ENCODE measurements around the gene SEC24B.

Gene SEC24B

DNA sequence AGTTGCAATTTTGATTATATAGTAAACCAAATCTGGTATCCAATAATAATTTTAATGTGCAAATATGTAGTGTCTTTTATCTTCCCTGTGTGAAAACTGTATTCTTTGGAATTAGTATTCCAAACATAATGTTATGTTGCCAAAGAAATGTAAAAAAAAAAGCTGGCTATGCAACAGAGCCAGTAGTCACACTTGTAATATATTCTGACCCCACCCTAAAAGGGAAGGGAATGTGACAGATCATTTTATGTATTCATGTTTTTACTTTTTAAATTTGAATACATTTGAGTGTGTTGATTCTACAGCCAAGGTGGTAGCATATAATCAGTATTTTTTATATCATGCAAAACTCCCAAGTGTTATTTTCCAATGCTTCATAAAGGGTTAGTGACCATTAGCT, 98.6 kb downstream of the SEC24B start:
- H3K4me1 ChIP-seq: no peaks in the 10 kb centered on the region
- no peak overlapping the region for H3K27ac ChIP-seq
- H3K4me3 ChIP-seq (ENCODE audit: low read depth, low read length): no peak overlapping the region
- H3K36me3 ChIP-seq (ENCODE audit: control insufficient read depth, insufficient read depth, low read length): no peaks in the 10 kb centered on the region
- no peak overlapping the region for H2AFZ ChIP-seq
- H3K9ac ChIP-seq: no peak overlapping the region
- no peaks in the 10 kb centered on the region for H3K79me2 ChIP-seq
- H3K27me3 ChIP-seq (ENCODE audit: control insufficient read depth, insufficient read depth, low read length): no peaks in the 10 kb centered on the region
- no peak overlapping the region for H3K4me2 ChIP-seq (ENCODE audit: low read length)
- TF ChIP-seq, protein P1, sequence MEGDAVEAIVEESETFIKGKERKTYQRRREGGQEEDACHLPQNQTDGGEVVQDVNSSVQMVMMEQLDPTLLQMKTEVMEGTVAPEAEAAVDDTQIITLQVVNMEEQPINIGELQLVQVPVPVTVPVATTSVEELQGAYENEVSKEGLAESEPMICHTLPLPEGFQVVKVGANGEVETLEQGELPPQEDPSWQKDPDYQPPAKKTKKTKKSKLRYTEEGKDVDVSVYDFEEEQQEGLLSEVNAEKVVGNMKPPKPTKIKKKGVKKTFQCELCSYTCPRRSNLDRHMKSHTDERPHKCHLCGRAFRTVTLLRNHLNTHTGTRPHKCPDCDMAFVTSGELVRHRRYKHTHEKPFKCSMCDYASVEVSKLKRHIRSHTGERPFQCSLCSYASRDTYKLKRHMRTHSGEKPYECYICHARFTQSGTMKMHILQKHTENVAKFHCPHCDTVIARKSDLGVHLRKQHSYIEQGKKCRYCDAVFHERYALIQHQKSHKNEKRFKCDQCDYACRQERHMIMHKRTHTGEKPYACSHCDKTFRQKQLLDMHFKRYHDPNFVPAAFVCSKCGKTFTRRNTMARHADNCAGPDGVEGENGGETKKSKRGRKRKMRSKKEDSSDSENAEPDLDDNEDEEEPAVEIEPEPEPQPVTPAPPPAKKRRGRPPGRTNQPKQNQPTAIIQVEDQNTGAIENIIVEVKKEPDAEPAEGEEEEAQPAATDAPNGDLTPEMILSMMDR (IDR thresholded peaks at IDR 0.05): no peak
- no peaks in the 10 kb centered on the region for H3K9me3 ChIP-seq (ENCODE audit: control insufficient read depth, low read length)

DNA sequence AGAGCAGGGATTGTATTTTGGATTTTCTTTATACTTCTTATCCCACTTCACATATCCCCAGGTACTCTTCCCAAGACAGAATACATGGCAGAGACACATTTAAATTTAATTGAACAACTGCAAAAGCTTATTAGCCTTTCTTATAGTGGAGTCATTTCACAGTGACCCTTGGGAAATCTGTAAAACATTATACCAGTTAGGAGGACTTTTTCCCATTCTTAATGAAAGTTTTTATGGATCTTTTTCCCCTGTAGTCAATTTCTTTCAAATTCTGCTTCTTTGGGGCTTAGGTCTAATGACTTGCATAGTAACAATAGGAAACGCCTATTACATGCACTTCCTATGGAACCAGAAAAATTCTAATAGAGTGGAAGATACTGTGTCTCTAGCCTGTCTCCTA, 111.8 kb downstream of the SEC24B start:
- no peaks in the 10 kb centered on the region for H3K79me2 ChIP-seq
- no peak overlapping the region for H2AFZ ChIP-seq
- TF ChIP-seq, protein P1 (IDR thresholded peaks at IDR 0.05): no peak
- no peaks in the 10 kb centered on the region for H3K36me3 ChIP-seq (ENCODE audit: control insufficient read depth, insufficient read depth, low read length)
- H3K4me3 ChIP-seq (ENCODE audit: low read depth, low read length): no peak overlapping the region
- no peak overlapping the region for H3K27ac ChIP-seq
- no peaks in the 10 kb centered on the region for H3K4me1 ChIP-seq
- H3K9me3 ChIP-seq (ENCODE audit: control insufficient read depth, low read length): no peaks in the 10 kb centered on the region
- no peak overlapping the region for H3K9ac ChIP-seq
- H3K27me3 ChIP-seq (ENCODE audit: control insufficient read depth, insufficient read depth, low read length): no peaks in the 10 kb centered on the region
- H3K4me2 ChIP-seq (ENCODE audit: low read length): no peak overlapping the region

DNA sequence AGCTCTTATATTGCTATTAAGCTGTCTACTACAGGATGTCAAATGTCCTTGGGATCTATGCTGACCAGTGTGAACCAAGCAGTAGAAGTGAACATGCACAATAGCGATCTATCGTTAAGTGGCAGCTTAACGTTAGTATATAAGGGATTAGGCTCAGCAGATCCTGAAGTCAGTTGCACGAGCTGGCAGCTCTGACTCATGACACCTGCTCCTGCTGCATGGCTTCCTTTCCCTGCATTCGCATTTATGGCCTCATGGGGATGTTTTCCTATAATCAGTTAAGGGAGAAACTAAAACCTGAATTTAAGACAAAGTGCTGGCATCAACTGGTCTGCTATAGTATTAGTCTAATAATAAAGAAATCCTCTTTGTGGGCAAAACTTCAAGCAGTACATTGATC, 113.8 kb downstream of the SEC24B start:
- Histone ChIP-seq H3K36me3 (ENCODE audit: control insufficient read depth, insufficient read depth, low read length) (no peaks in the 10 kb centered on the region), H3K9me3 (ENCODE audit: control insufficient read depth, low read length) (no peaks in the 10 kb centered on the region), H3K27ac (no peak overlapping the region), H3K4me2 (ENCODE audit: low read length) (no peak overlapping the region), H3K4me1 (no peaks in the 10 kb centered on the region), H2AFZ (no peak overlapping the region), H3K79me2 (no peaks in the 10 kb centered on the region), H3K9ac (no peak overlapping the region), H3K27me3 (ENCODE audit: control insufficient read depth, insufficient read depth, low read length) (no peaks in the 10 kb centered on the region), H3K4me3 (ENCODE audit: low read depth, low read length) (no peak overlapping the region)
- TF ChIP-seq, protein P1 (IDR thresholded peaks at IDR 0.05): no peak

DNA sequence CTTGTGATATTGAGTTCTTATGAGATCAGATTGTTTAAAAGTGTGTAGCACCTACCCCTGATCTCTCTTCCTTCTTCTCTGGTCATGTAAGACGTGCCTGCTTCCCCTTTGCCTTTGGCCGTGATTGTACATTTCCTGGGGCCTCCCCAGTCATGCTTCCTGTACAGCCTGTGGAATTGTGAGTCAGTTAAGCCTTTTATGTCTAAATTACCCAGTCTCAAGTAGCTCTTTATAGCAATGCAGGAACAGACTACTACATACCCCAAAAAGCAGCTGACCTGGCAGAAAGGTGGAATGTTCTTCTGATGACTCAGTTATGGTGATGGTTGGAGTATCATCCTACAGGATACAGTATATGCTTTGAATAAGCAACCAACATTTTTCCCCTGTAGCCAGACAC, 115.0 kb downstream of the SEC24B start:
- Histone ChIP-seq H3K4me1 (no peaks in the 10 kb centered on the region), H3K27me3 (ENCODE audit: control insufficient read depth, insufficient read depth, low read length) (no peaks in the 10 kb centered on the region), H3K36me3 (ENCODE audit: control insufficient read depth, insufficient read depth, low read length) (no peaks in the 10 kb centered on the region), H3K9me3 (ENCODE audit: control insufficient read depth, low read length) (no peaks in the 10 kb centered on the region), H3K4me2 (ENCODE audit: low read length) (no peak overlapping the region), H3K79me2 (no peaks in the 10 kb centered on the region), H2AFZ (no peak overlapping the region), H3K27ac (no peak overlapping the region), H3K4me3 (ENCODE audit: low read depth, low read length) (no peak overlapping the region), H3K9ac (no peak overlapping the region)
- TF ChIP-seq, protein P1 (IDR thresholded peaks at IDR 0.05): no peak

DNA sequence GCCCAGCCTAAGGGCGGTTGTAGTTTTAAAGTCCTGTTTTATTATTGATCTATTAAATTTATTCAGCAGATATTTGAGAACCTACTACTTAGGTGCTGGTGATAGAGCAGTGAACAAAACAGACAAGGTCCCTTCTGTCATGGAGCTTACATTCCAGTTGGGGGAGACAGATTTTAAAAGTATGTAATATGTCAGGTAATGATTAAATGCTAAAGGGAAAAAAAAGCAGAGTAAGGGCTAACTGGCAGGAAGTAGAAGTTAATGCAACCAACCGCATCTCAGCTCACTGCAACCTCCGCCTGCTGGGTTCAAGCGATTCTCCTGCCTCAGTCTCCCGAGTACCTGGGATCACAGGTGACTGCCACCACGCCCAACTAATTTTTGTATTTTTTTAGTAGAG, 118.6 kb downstream of the SEC24B start:
- Histone ChIP-seq H3K4me2 (ENCODE audit: low read length) (no peak overlapping the region), H3K4me3 (ENCODE audit: low read depth, low read length) (no peak overlapping the region), H3K9me3 (ENCODE audit: control insufficient read depth, low read length) (no peaks in the 10 kb centered on the region), H3K36me3 (ENCODE audit: control insufficient read depth, insufficient read depth, low read length) (no peaks in the 10 kb centered on the region), H3K4me1 (no peaks in the 10 kb centered on the region), H3K27ac (no peak overlapping the region), H3K79me2 (no peaks in the 10 kb centered on the region), H2AFZ (no peak overlapping the region), H3K9ac (no peak overlapping the region), H3K27me3 (ENCODE audit: control insufficient read depth, insufficient read depth, low read length) (no peaks in the 10 kb centered on the region)
- TF ChIP-seq, protein P1 (IDR thresholded peaks at IDR 0.05): no peak
